ENCODE data around the gene CD151. TPM values are rescaled to one million over a fixed set of nuclear protein-coding genes. Genes with fewer than 3 reads are reported as not detected.

Gene CD151
- total RNA-seq, 1 experiment from 2014 or later: 825 TPM

DNA sequence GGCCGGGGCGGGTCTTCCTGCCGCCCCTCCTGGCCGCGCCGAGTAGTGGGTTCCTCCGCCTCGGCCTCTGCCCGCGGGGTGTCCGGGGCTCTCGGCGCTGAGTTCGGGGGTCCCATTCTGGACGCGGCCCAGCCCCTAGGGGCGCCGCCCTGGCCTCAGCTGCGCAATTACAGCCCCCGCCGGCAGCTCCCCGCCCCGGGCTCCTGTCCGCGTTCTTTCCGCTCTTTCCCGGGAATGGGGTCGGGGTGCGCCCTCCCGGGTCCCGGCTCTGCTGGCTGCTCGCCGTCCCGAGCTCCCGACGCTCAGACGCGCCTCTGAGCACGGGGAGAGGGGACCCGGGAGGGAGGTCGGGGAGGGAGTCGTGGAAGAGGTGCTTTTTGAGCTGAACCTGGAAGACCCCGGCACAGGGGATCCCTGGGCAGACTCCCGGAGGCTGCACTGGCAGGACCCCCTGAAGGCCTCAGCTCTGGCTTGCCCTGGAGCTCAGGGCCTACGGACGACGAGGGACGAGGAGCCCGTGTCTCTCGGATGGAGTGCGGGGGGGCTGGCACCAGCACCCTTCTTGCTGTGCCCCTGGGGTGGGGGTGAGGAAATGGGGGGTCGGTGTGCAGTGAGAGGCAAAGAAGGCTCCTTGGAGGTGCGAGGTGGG is 10.5 kb downstream of the CD151 start:
- DNase-seq (ENCODE audit: low spot score): no peak

GRCh38 chr11:843818-844692 is 11.3 kb downstream of the CD151 start:
- peak; percentile 96 for DNase-seq (ENCODE audit: low spot score)

DNA sequence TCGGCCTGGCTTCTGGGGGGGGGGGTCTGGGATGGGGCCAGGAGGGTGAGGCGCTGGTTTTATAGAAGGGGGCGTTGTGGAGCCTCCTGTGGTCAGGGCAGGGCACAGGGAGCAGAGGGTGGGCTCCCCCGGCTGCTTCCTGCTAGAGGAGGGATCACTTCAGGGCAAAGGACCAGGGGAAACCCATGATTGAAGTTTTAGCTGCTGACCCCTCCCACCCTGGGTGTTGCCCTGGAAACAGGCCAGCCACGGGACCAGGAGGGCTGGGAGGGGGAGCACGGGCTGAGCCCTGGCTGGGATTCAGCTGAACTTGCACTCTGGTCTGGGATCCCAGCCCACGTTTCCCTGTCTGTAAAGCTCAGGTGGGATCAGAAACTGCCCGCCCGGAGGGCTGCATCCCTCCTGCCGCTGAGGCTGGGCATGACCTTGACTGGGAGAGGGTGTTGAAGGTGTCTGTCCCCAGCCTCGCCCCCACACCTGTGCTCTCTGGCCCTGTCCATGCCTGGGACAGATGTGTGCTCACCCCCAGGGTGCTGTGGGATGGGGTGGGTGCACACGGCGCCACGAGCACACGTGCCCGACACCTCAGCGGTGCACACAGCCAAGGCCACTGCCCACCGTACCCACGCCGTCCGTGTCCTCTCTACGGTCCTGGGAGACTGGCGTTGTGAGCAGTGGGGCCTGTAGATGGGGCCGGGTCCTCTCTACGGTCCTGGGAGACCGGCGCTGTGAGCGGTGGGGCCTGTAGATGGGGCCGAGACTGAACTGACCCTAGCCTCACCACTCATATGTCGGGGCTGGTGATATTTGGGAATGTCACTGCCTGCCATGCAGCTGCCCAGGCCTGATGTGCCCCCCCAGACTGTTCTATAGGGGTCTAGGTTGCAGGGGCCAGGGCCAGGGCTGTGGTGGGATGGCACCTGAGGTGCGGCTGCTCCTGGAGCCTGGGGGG is 12.2 kb downstream of the CD151 start:
- DNase-seq (ENCODE audit: low spot score): peak; percentile 95

DNA sequence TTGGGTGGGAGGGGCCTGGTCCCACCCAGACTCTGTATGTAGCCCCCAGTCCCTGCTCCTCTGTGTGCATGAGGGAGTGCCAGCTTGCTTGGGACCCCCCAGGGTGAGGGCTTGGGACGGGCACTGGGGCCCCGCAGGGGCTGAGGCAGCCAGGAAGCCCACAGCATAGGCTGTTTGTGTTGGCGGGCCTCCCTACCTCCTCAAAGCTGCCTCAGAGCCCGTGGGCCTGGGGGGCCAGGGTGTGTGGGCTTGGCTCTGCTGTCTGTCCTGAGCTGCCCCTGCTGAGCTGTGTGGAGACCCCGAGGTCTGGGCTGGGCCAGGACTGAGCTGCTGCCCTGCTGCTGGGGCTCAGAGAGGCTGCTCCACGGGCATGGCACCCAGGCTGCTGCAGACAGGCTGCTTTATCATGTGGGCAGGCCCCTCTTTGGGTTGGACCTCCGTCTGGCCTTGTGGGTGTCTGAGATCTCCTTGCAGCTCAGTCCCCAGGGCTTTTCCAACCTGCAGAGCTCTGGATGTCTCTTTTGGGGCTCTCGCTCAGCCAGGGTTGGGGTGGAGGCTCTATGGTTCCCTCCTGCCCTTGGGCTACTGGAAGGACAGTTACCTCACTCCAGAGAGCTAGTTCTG is 13.2 kb downstream of the CD151 start:
- no peak for DNase-seq (ENCODE audit: low spot score)

DNA sequence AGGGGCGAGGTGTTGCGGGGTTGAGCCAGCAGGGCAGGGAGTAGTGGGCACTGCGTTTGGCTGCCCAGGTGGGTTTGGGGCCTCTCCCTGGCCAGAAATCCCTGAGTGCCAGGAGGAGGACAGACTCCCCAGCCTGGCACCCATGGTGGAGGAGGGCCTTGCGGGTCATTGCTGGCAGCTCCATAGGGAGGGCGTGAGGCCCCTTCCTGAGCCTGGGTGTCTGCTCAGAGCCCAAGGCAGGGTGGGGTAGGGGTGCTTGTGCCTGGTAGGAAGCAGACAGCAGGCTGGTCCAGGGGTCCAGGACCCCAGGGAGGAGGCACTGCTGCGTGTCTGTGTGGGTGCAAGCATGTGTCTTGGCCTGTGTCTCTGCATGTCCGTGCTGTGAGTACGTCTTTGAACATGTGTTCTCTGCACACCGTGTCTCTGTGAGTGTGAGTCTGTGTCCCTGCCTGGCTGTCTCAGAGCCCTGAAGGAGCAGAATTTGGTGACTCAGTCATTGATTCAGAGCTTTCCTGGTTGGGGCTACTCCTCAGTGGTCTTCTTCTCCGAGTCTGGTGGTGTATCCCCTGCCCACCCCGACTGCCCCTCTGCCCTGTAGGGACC is 13.8 kb downstream of the CD151 start:
- DNase-seq (ENCODE audit: low spot score): no peak

GRCh38 chr11:847876-848275 is 15.1 kb downstream of the CD151 start:
- DNase-seq (ENCODE audit: low spot score): no peak

- DNase-seq (ENCODE audit: low spot score): no peak
Observed at GRCh38 chr11:848380-848931, 15.7 kb downstream of the CD151 start.

GRCh38 chr11:849104-849824 is 16.5 kb downstream of the CD151 start:
- no peak for DNase-seq (ENCODE audit: low spot score)

DNA sequence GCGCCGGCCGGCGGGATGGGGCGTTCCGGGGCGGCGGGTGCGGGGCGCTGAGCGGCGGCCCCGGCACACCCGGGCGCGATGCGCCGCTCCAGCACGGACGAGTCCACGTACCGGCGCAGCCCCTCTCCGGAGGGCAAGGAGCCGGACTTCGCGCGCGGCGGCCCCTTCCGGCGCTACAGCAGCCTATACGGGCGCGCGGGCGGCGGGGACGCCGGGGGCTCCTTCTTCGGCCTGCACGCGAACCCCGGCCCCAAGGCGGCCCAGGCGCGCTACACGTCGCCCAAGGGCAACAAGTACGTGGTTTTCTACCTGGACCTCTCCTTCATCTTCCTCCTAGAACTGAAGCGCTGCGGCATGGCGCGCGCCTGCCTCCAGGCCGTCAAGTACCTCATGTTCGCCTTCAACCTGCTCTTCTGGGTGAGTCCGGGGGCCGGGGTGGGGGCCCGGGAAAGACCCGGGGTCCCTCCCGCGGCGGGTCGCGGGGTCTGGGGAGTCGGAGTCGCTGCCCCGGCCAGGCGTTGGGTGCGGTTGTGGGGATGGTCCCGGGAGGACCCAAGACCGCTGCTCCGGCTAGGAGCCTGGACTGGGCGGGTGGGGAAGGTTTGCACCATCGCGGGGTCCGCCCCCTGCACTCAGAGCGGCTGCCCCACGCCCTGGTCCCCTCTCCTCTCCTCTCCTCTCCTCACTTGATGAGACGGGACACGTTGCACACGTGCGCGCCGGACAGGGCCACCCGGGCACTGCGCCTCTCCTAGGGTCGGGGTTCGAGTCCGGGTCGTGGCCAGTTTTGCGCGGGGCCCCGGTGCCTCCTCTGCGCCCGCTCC is 17.4 kb downstream of the CD151 start:
- no peak for DNase-seq (ENCODE audit: low spot score)

DNA sequence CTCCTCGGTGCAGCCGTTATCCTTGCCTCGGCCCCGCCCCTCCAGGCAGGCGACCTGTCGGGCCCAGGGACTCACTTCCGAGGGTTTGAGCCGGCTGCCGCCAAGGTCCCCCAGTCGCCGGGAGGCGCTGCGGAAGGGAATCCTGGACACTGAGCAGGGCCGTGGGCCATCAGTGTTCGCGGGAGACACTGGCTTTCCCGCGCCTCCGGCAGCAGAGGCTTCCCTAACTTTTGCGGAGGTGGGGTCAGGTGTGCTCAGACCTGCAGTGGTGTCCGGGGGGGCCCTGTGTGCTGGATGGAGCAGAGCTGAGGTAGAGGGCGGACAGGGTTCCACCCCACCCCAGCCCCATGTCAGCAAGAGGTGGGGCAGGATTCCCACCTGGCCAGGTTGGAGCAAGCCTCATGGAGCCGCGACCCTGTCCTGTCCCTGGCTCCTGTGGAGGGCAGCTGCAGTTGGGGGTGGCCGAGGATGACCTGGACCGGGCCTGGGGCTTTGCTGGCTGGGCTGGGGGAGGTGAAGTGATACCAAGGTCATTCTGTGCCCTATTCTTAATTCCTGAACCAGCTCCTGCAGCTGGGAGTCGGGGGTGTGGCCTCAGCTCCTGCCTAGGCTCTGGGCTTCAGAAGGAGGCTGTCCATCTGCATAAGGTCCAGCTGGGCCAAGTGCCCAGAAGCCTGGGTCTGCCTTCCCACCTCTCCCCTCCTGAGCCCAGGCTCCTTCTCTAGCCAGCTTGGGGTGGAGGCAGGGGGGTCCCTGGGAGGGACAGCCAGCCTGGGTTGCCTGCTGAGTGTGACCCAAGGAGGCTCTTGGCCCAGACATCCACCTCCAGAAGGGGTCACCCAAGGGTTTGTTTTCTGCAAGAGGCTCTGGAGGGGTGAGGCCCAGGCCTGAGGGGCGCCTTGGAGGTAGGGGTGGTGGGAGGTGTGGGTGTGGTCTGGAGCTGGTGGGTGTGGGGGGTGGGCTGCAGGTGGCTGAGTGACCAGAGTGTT is 18.3 kb downstream of the CD151 start:
- DNase-seq (ENCODE audit: low spot score): no peak

GRCh38 chr11:852762-853161 is 20.0 kb downstream of the CD151 start:
- no peak for DNase-seq (ENCODE audit: low spot score)

GRCh38 chr11:853682-854448 is 21.1 kb downstream of the CD151 start:
- no peak for DNase-seq (ENCODE audit: low spot score)

DNA sequence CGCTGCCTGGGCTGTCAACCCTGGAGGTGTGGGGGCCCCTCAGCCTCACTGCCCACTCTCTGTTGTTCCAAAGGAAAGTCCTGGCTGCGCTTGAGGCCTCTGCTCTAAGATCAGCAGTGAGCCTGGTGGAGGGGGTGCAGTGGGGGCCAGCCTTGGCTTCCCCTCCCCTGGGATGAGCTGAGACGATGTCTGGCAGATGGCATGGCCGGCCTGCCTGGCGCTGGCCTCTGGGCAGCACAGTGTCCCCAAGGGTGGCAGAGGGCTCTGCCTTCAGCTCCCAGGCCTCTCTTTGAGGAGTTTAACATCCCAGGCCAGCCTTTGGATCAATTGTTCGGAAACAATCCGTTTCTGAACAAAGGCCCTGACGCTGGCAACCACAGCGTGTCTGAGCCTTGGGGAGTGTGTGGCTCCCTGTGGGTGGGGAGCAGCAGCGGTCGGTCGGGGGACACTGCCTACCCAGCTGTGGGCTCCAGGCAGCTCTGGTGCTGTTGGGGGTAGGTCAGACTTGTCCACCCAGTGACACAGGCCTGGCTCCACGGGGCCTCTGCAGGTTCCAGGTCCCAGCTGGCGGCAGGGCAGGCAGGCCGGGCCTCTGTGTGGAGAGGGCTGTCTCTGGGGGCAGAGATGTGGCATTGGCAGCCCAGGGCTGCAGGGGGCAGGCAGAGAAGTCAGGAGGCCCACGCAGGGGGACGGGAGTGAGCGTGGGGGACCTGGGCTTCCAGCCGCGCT is 22.0 kb downstream of the CD151 start:
- no peak for DNase-seq (ENCODE audit: low spot score)

GRCh38 chr11:855330-855674 is 22.6 kb downstream of the CD151 start:
- DNase-seq (ENCODE audit: low spot score): no peak

DNA sequence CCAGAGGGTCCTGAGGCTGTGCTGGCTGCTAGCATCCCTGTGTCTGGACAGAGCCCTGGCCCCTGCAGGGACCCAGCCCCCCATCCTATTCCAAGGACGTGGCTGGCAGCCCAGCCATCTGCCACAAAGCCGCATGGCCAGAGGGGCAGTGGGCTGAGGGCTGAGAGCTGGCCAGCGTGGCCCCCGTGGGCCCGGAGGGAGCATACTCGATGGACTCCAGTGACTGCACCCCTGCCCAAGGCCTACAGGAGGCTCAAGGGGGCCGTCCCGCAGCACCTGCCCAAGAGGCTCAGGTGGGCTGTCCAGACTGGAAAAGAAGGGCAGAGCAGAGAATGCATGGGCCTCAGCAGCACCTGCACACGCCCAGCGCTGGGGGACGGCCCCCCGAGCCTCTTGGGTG is 23.0 kb downstream of the CD151 start:
- DNase-seq (ENCODE audit: low spot score): no peak

DNA sequence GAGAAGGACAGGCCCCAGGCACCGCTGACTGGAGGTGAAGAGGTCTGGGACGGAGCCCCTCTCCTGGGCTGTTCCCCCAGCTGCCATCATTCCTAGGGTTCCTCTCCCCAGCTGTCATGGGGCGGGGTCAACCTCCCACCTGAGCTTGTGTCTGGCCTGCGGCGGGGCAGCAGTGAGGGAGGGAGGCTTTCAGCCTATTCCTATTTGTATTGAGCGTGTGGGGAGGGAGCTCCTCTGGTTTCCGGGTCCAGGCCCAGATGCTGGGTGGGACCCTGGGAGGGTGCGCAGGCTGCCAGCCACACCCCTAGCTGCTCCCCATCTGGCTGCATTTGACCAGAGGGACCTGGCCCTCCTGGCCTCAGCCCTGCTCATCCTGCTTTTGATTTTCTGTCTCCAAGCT is 23.6 kb downstream of the CD151 start:
- DNase-seq (ENCODE audit: low spot score): no peak
